ENCODE measurements around the gene SRBD1. TPM values are rescaled to one million over a fixed set of nuclear protein-coding genes. Genes with fewer than 3 reads are reported as not detected.

Gene SRBD1
- total RNA-seq, 3 donors from 2014 or later (not counting 1 experiment from before 2014, with no cell fraction given), result 34.5 to 40.0 (median 38.8) TPM

- intact Hi-C loops (cut with micrococcal nuclease), result no loop called here
- Mint-ChIP-seq H3K36me3 (peaks cover 10% of the 10 kb centered on the region), H3K4me3 (no peak overlapping the region), H3K27ac (no peak overlapping the region), H3K27me3 (ENCODE audit: low read depth in 2 of 2) (no peaks in the 10 kb centered on the region), H3K4me1 (no peaks in the 10 kb centered on the region), H3K9me3 (no peaks in the 10 kb centered on the region)
- no peak for ATAC-seq
- no peaks in the 10 kb centered on the region for H3K4me1 ChIP-seq (ENCODE audit: control insufficient read depth, insufficient read depth, low read length)
- no peak overlapping the region for H3K27ac ChIP-seq (ENCODE audit: low read length)
- TF ChIP-seq CTCF (IDR thresholded peaks at IDR 0.05), result no peak
- no peaks in the 10 kb centered on the region for H3K9me3 ChIP-seq (ENCODE audit: control insufficient read depth, insufficient read depth, low read length)
- DNase-seq, result no peak
- peaks cover 41% of the 10 kb centered on the region for H3K36me3 ChIP-seq (ENCODE audit: control insufficient read depth, insufficient read depth, low read length)
- no peak overlapping the region for H3K4me3 ChIP-seq (ENCODE audit: low read length)
- H3K27me3 ChIP-seq (ENCODE audit: control insufficient read depth, insufficient read depth, low read length), result no peaks in the 10 kb centered on the region
Measured at GRCh38 chr2:45391866-45392265, 219.2 kb downstream of the SRBD1 start.

GRCh38 chr2:45390861-45391260, 220.2 kb downstream of the SRBD1 start:
- 100% methylated on average over 3 of the region's 3 CpGs for WGBS (ENCODE audit: insufficient coverage)
- Mint-ChIP-seq H3K4me3 (no peak overlapping the region), H3K9me3 (no peaks in the 10 kb centered on the region), H3K4me1 (no peaks in the 10 kb centered on the region), H3K27me3 (ENCODE audit: low read depth in 2 of 2) (no peaks in the 10 kb centered on the region), H3K36me3 (peaks cover 10% of the 10 kb centered on the region), H3K27ac (no peak overlapping the region)
- intact Hi-C loops (cut with micrococcal nuclease), result no loop called here
- no peak overlapping the region for H3K27ac ChIP-seq (ENCODE audit: low read length)
- H3K27me3 ChIP-seq (ENCODE audit: control insufficient read depth, insufficient read depth, low read length), result no peaks in the 10 kb centered on the region
- ATAC-seq (no peak), DNase-seq (no peak)
- no peaks in the 10 kb centered on the region for H3K9me3 ChIP-seq (ENCODE audit: control insufficient read depth, insufficient read depth, low read length)
- no peak for TF ChIP-seq CTCF (IDR thresholded peaks at IDR 0.05)
- H3K4me3 ChIP-seq (ENCODE audit: low read length), result no peak overlapping the region
- no peaks in the 10 kb centered on the region for H3K4me1 ChIP-seq (ENCODE audit: control insufficient read depth, insufficient read depth, low read length)
- peaks cover 41% of the 10 kb centered on the region for H3K36me3 ChIP-seq (ENCODE audit: control insufficient read depth, insufficient read depth, low read length)

- Mint-ChIP-seq H3K27me3 (ENCODE audit: low read depth in 2 of 2) (no peaks in the 10 kb centered on the region), H3K4me1 (no peaks in the 10 kb centered on the region), H3K9me3 (no peaks in the 10 kb centered on the region), H3K36me3 (peaks cover 10% of the 10 kb centered on the region), H3K27ac (no peak overlapping the region), H3K4me3 (no peak overlapping the region)
- H3K9me3 ChIP-seq (ENCODE audit: control insufficient read depth, insufficient read depth, low read length), result no peaks in the 10 kb centered on the region
- ATAC-seq (no peak), DNase-seq (no peak)
- H3K27ac ChIP-seq (ENCODE audit: low read length), result no peak overlapping the region
- H3K27me3 ChIP-seq (ENCODE audit: control insufficient read depth, insufficient read depth, low read length), result no peaks in the 10 kb centered on the region
- intact Hi-C loops (cut with micrococcal nuclease), result no loop called here
- no peak for TF ChIP-seq CTCF (IDR thresholded peaks at IDR 0.05)
- 94% methylated on average over 2 of the region's 2 CpGs for WGBS (ENCODE audit: insufficient coverage)
- peaks cover 41% of the 10 kb centered on the region for H3K36me3 ChIP-seq (ENCODE audit: control insufficient read depth, insufficient read depth, low read length)
- no peaks in the 10 kb centered on the region for H3K4me1 ChIP-seq (ENCODE audit: control insufficient read depth, insufficient read depth, low read length)
- no peak overlapping the region for H3K4me3 ChIP-seq (ENCODE audit: low read length)
Measured at GRCh38 chr2:45390441-45390840, 220.6 kb downstream of the SRBD1 start.

- H3K27ac Mint-ChIP-seq, result no peak overlapping the region
- intact Hi-C loops (cut with micrococcal nuclease), result no loop called here
- no peaks in the 10 kb centered on the region for H3K4me1 Mint-ChIP-seq
- no peak for TF ChIP-seq CTCF (IDR thresholded peaks at IDR 0.05)
- Histone ChIP-seq H3K4me3 (ENCODE audit: low read length) (no peak overlapping the region), H3K4me1 (ENCODE audit: control insufficient read depth, insufficient read depth, low read length) (no peaks in the 10 kb centered on the region), H3K27me3 (ENCODE audit: control insufficient read depth, insufficient read depth, low read length) (no peaks in the 10 kb centered on the region), H3K9me3 (ENCODE audit: control insufficient read depth, insufficient read depth, low read length) (no peaks in the 10 kb centered on the region), H3K36me3 (ENCODE audit: control insufficient read depth, insufficient read depth, low read length) (peaks cover 39% of the 10 kb centered on the region), H3K27ac (ENCODE audit: low read length) (no peak overlapping the region)
- H3K9me3 Mint-ChIP-seq, result no peaks in the 10 kb centered on the region
- 100% methylated on average over 3 of the region's 4 CpGs for WGBS (ENCODE audit: insufficient coverage)
- DNase-seq, result no peak
- H3K4me3 Mint-ChIP-seq, result no peak overlapping the region
- no peak for ATAC-seq
- H3K27me3 Mint-ChIP-seq (ENCODE audit: low read depth in 2 of 2), result no peaks in the 10 kb centered on the region
- H3K36me3 Mint-ChIP-seq, result peaks cover 10% of the 10 kb centered on the region
Measured at GRCh38 chr2:45388541-45389100, 222.4 kb downstream of the SRBD1 start.
